ENCODE measurements around the gene PPFIBP2.

DNA sequence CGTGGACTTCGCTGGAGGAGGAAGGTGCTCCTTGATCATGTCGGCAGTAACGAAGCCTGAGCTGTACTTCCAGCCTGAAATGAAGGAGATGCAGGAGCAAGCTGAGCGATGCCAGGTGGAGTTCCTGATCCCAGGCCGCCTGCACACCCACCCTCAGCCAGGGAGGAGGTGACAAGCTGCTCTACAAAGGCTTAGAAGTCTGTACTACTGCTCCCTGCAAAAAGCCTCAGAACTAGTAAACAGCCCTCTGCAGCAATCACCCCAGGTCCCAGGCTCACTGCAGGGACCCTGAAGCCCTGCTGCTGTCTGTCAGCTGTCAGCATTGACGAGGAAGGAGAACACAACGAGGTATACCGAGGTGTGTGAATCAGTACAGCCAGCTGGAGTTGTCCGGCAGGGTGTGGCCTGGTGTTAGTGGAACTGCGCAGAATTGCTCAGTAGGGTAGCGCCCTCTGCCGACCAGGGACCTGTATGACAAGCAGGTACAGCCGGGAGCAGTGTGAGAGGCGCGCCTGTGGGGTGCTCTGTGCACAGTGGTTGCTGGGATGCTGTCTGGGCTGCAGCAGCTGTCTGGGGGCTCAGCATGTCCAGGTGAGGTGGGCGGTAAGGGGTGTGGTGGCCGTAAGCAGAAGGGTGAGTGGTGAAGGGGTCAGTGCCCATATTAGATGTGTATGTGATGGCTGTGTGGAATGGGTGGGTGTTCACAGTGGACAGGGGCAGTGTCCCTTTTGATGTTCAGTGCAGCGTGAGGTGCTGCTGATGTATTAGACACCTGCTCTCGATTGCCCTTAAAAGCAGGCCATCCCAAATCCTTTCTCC lies 151.9 kb downstream of the PPFIBP2 start:
- TF ChIP-seq, protein P1, sequence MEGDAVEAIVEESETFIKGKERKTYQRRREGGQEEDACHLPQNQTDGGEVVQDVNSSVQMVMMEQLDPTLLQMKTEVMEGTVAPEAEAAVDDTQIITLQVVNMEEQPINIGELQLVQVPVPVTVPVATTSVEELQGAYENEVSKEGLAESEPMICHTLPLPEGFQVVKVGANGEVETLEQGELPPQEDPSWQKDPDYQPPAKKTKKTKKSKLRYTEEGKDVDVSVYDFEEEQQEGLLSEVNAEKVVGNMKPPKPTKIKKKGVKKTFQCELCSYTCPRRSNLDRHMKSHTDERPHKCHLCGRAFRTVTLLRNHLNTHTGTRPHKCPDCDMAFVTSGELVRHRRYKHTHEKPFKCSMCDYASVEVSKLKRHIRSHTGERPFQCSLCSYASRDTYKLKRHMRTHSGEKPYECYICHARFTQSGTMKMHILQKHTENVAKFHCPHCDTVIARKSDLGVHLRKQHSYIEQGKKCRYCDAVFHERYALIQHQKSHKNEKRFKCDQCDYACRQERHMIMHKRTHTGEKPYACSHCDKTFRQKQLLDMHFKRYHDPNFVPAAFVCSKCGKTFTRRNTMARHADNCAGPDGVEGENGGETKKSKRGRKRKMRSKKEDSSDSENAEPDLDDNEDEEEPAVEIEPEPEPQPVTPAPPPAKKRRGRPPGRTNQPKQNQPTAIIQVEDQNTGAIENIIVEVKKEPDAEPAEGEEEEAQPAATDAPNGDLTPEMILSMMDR (IDR thresholded peaks at IDR 0.05), result peak in 3 of 4 experiments; percentile 45 to 80 (median 67)
- TF ChIP-seq POLR2A (IDR thresholded peaks at IDR 0.05) (no peak), POLR2AphosphoS5 (IDR thresholded peaks at IDR 0.05) (no peak), EP300 (IDR thresholded peaks at IDR 0.05) (no peak)
